SW480 (cell line): ENCODE measurements around the gene SDHAF1.
"Not testable (repeated sequence)": the region's sequence is repeated elsewhere in the genome, so short reads cannot be mapped to it uniquely, and the experiment has no call there.

Experiments
- DNase-seq: peaks from one replicate; pipeline ENCODE4 v3.0.0-alpha.2; 2016; ENCODE audit warnings: low spot score

The SDHAF1 gene

DNA sequence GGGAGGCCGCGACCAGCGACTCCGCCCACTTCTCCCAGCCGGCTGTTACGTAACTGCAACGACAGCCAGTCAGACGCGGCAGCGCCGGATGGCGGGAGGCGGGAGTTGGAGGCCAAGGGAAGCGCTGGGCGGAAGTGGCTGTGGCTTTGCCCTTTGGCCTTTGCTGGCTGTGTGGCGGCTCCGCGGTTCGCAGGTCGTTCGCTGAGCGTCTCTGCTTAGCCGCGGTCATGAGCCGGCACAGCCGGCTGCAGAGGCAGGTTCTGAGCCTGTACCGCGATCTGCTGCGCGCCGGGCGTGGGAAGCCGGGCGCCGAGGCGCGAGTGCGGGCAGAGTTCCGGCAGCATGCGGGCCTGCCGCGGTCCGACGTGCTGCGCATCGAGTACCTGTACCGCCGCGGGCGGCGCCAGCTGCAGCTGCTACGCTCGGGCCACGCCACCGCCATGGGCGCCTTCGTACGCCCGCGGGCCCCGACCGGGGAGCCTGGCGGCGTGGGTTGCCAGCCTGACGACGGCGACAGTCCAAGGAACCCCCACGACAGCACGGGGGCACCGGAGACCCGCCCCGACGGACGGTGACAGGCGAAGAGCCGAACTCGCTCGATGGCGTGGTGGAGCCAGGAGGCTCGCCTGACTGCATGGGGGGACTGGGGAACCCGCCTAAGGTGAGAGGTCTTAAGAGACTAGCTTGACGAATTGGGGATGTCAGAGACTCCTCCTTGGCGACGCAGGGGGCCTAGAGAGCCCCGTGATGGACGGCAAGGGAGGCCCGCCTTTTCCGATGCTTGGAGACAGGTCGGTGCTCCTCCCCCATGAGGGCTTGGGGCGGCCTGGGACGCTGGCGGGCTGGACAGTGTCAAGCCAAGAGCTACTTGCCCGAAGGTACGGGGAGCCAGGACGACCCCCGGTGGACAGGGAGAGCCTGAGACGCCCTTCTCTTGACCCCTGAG, at the start of gene SDHAF1:
Gene SDHAF1, plus strand, starts transcription at position 141 of the 946 bp plus-strand sequence. Its CDS starts 87 bp downstream, at position 228.
- DNase-seq: peak; percentile 96

DNA sequence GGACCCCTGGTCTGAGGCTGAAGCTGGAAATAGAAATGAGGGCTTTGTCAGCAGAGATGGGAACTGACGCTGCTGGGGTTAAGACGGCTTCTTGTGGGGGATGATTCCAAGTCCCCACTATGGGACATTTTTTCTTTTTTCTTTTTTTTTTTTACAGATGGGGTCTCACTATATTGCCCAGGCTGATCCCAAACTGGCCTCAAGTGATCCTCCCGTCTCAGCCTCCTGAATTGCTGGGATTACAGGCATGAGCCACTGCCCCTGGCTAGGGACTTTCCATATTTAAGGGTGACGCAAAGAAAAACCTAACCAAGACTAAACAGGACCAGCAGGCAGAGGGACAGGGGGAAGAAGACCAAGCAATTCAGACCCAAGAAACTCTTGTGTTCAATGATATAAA, 48.8 kb upstream of the SDHAF1 start:
- no peak for DNase-seq

- no peak for DNase-seq
Measured at GRCh38 chr19:35949131-35949530, 45.9 kb upstream of the SDHAF1 start.

DNA sequence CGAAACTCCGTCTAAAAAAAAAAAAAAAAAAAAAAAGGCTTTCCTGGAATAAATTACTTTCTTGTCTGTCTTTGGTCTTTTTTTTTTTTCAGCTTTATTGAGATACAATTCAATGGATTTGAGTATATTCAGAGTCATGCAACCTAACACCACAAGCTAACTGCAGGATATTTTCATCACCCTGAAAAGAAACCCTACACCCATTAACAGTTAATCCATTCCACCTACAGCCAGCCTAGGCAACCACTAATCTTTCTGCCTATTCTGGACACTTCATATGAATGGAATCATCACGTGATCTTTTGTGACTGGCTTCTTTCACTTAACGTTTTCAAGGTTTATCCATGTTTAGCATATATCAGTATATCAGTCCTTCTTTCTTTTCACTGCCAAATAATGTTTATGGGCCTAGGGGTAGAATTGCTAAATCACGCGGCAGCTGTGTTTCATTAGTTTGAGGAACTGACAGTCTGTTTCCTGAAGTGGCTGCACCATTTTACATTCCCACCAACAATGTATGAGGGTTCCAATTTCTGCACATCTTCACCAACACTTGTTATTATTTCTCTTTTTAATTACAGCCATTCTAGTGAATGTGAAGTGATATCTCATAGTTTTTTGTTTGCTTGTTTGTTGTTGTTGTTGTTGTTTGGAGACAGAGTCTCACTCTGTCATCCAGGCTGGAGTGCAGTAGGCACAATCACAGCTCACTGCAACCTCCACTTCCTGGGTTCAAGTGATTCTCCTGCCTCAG, 38.9 kb upstream of the SDHAF1 start:
- DNase-seq: no peak

GRCh38 chr19:35957411-35957810, 37.6 kb upstream of the SDHAF1 start:
- DNase-seq: not testable (repeated sequence)

DNA sequence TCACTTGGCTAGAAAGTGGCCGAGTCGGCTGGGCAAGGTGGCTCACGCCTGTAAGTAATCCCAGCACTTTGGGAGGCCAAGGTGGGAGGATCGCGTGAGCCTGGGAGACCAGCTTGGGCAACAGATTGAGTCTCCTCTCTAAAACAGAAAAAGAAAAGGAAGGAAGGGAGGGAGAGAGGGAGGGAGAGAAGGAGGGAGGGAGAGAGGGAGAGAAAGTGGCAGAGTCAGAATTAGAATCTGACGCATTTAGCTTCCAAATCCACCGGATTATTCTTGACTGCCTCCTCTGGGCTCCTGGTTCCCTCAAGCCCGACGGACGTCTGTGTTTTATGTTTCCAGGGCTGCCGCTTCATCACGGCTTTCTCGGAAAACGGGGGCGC, 36.3 kb upstream of the SDHAF1 start:
- no peak for DNase-seq

DNA sequence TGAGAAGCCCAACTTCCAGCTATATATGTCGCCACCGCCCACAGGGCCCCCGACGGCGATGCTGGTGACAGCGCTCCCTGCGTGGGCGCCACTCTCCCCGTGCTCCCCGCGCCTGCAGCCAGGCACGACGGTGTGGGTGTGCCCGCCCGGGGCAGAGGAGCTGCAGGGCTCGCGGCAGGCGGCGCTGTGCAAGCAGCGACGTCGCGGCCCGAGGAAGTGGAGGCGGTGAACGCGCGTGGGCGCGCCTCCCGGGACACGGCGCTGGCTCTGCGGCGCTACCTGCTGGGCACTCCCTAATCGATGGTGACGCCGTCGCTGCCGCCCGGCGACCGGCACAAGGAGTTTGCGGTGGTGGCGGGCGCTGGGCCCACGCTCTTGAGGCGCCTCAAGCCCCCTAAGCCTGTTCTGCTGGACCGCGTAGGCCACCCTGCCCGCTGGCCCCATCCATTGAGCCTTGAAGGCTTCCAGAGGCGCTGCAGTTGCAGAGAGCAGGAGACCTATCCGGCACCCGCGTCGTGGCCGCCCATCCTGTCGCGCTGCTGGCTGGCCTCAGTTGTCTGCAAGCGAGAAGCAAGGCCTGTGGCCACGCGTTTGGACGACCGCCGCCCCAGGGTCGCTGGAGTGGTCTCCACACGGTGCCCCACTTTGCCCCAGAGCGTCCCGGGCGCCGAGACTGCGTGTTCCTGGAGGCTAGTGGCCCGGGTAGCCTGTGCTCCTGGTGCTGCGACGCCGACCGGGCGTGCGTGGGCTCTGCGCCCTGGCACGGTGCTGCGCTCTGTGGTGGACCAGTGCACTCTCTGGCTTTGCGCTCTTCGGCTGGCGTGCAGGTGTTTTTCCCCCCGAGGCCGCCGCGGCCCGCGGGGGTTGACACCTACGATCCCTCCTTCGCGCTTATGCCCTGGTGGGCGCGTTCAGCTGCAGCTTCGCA, 35.7 kb upstream of the SDHAF1 start:
- no peak for DNase-seq

DNA sequence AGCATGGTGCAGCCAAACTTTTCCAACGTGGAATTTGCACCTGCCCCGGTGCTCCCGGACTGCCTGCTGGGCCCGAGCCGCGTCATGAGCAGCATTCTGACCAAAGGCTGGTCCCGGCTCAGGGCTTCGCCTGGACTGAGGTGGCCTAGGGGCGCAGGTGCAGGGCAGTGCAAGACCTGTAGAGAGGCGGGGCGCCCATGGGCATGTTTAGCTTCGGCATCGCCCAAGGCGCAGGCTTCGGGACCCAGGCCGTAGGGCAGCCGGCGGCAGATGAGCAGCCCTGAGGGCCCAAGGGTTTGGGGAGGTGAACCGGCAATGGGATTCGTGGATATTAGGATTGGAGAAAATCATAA, 35.0 kb upstream of the SDHAF1 start:
- DNase-seq: no peak

DNA sequence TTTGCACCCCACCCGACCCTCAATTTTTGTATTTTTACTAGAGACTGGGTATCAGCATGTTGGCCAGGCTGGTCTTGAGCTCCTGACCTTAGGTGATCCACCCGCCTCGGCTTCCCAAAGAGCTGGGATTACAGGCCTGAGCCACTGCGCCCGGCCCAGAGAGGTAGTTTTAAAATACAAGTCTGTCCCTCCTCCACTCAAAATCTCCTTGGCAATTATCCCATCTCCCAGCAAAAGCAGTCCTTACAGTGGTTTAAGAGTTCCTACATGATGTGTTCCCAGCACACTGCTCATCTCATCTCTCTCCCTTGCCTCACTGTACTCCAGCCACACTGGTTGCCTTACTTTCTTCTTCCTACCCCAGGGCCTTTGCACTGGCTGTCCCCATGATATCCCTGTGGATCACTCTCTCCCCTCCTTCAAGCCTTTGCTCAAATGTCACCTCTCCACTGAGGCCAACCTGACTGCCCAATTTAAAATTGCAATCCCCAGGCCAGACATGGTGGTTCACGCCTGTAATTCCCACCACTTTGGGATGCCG, 34.5 kb upstream of the SDHAF1 start:
- DNase-seq: no peak

GRCh38 chr19:35963514-35963913, 31.5 kb upstream of the SDHAF1 start:
- DNase-seq: peak; percentile 42

DNA sequence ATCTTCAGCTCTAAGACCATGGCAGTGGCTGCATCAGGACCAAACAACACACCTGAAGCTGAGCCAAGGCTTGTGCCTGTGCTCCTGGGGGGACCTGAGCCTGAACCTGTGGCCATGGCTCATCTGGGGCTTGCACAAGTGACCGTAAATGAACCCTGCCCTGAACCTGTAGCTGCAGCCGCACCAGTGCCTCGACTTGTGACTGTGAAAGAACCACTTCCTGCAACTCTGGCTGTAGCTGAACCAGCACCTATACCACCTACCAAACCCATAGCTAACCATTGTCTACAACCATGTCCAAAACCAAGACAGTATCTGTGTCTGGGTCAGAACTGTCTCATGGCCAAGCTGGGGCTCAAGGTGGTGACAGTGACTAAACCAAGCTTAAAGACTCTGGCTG, 28.2 kb upstream of the SDHAF1 start:
- DNase-seq: no peak

DNA sequence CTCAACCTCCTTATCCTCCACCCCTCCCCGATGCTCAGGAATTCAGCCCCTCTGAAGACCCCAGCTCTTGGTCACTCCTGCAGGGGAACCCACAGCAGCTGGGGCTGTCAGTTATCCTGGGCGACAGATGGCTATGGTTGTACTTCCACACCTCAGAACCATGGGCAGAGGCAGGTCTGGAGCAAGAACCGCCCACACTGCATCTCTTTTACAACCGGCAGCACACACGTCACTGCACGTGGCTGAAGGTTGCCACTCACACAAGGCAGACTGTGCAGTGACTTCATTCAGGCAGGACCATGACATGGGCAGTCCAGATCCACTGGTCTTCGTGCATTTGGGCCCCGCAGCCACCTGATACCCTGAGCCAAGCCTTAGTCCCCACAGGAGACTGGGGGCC, 21.5 kb upstream of the SDHAF1 start:
- peak; percentile 57 for DNase-seq

DNA sequence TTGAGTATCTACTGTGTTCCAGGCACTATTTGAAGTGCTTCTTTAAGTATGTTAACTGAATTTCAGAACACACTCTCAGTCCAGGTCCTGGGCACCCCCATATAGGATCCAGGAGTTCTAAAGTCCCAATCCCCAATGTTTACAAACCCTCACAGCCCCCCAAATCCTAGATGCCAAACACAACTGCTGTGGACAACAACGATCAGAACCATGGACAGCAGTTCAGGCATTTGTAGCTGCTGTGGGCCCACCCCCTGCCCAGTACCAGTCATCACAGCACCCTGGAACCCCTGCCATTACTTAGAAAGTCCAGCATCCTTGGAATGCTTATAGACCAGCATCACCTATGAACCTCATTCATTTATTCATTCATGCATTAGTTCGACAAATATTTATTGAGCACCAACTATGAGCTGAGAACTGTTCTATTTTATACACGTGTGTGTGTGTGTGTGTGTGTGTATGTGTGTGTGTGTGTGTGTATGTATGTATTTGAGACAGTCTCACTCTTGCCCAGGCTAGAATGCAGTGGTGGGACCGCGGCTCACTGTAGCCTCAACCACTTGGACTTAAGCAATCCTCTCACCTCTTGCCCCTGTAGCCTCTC, 19.3 kb upstream of the SDHAF1 start:
- DNase-seq: no peak

- DNase-seq: peak; percentile 38
Measured at GRCh38 chr19:35977446-35978222, 17.4 kb upstream of the SDHAF1 start.

DNA sequence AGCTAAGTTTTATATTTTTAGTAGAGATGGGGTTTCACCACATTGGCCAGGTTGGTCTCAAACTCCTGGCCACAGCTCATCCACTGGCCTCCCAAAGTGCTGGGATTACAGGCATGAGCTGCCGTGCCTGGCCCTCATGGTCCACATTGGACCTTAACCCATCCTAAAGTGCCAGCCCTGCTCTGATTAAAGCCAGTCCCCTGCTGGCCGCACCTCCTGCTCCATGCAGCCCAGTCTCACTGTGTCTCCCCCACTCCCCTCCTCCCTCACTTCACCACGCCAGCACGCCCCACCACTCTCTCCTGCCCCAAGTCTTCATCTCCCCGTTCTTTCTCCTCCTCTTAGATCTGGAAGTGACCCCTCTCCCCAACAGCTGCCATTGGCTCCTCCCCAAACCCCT, 16.7 kb upstream of the SDHAF1 start:
- DNase-seq: no peak

DNA sequence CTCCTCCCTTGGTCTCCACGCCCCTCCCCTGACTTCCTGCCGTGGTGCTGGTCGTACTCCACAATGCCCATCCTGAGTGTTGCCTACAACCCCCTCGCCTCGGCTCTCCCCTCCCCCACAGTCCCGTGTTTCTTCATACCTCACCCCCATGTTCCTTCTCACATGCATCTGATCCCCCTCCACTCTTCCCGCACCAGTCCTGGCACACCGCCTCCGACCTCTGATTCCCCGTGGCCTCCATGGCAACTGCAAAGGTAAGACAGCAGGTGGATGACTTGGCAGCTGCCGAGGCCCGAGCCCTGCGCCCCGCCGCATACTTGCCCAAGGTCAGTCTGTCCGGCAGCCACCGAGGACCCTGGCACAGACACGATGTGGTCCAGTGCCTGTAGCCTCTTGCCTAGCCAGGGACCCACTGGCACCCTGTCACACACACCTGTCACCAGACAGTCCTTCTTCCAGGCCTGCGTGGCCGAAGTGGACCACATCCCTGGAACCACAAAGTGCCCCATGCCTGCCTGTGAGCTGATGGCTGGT, 16.1 kb upstream of the SDHAF1 start:
- DNase-seq: no peak

DNA sequence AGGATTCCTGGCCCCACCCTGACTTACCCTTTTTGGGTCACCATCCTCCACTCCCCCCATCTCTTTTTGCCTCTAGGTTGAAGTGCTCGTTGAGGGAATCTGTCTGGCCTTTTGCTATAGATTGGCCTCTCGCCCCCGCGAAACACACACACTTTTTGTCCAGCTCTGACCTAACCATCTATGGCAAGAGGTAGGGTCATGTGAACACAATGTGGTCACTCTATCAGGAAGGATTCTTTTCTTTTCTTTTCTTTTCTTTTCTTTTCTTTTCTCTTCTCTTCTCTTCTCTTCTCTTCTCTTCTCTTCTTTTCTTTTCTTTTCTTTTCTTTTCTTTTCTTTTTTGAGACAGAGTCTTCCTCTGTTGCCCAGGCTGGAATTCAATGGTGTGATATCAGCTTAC, 14.0 kb upstream of the SDHAF1 start:
- DNase-seq: not testable (repeated sequence)

- DNase-seq: no peak
Measured at GRCh38 chr19:35983177-35983576, 11.8 kb upstream of the SDHAF1 start.

DNA sequence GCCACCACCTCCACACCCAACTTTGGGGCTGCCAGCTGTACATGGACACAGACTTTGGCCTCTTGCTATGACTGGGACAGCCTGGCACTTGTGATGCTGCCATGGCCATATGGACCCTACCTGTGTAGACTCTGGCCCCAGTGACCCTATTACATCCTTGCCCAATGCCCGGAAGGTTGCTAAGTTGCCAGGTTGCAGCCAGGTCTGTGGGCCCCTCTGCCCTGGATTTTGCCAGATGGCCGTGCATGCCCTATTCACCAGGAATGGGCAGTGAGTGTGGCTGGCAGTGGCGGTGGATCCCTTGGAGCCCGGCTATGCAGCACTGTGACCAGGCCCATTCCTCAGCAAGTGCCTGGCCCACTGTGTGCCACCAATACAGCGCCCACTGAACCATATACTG, 8.9 kb upstream of the SDHAF1 start:
- DNase-seq: no peak
